Loucy (cell line): ENCODE measurements around the gene ETFB.
"Not testable (repeated sequence)": the region's sequence is repeated elsewhere in the genome, so short reads cannot be mapped to it uniquely, and the experiment has no call there.

Experiments
- H2AFZ ChIP-seq: fragments of 200-600 bp; sonication (generic); 2 replicates; pipeline ENCODE4 v1.6.0; 2016; ENCODE audit warnings: antibody characterized with exemption, mild to moderate bottlenecking, low read length, moderate library complexity
- H3F3A ChIP-seq: fragments of 200-600 bp; 2 replicates; pipeline ENCODE4 v1.6.0; 2016; ENCODE audit warnings: antibody characterized with exemption, low read depth, mild to moderate bottlenecking
- H3K27me3 ChIP-seq: fragments of 200-600 bp; sonication (generic); 2 replicates; pipeline ENCODE4 v1.6.1; 2014; ENCODE audit warnings: low read length, mild to moderate bottlenecking; ENCODE audit not compliant: insufficient read depth, poor library complexity, severe bottlenecking
- H3K36me3 ChIP-seq: fragments of 200-600 bp; sonication (generic); 2 replicates; pipeline ENCODE4 v1.6.1; 2016; ENCODE audit warnings: low read length; ENCODE audit not compliant: insufficient read depth
- H3K4me1 ChIP-seq: fragments of 200-600 bp; sonication (generic); 2 replicates; pipeline ENCODE4 v1.5.1; 2014; ENCODE audit warnings: low read length, mild to moderate bottlenecking; ENCODE audit not compliant: insufficient read depth, poor library complexity, severe bottlenecking
- H3K4me2 ChIP-seq: fragments of 200-600 bp; sonication (generic); 2 replicates; pipeline ENCODE4 v1.6.0; 2014; ENCODE audit warnings: antibody characterized with exemption, low read length, low read depth, mild to moderate bottlenecking; ENCODE audit not compliant: poor library complexity, severe bottlenecking
- H3K4me3 ChIP-seq: fragments of 200-600 bp; sonication (generic); 2 replicates; pipeline ENCODE4 v1.5.1; 2014; ENCODE audit warnings: low read length, mild to moderate bottlenecking, mixed read lengths; ENCODE audit not compliant: poor library complexity, severe bottlenecking
- H3K79me2 ChIP-seq: fragments of 200-600 bp; sonication (generic); 2 replicates; pipeline ENCODE4 v1.6.1; 2014; ENCODE audit warnings: low read length; ENCODE audit not compliant: insufficient read depth
- H3K9ac ChIP-seq: fragments of 200-600 bp; sonication (generic); 2 replicates; pipeline ENCODE4 v1.6.0; 2014; ENCODE audit warnings: mild to moderate bottlenecking, low read depth, low read length, moderate library complexity; ENCODE audit not compliant: poor library complexity, severe bottlenecking
- H3K9me2 ChIP-seq: fragments of 200-600 bp; sonication (generic); replicated peaks from 2 replicates; pipeline ENCODE4 v1.6.1; 2016; ENCODE audit warnings: low read depth, low read length, mixed read lengths
- H3K9me3 ChIP-seq: fragments of 200-600 bp; sonication (generic); 2 replicates; pipeline ENCODE4 v1.6.1; 2014; ENCODE audit warnings: mild to moderate bottlenecking, antibody characterized with exemption, low read length, low read depth; ENCODE audit not compliant: insufficient read depth
- H4K20me1 ChIP-seq: fragments of 200-600 bp; sonication (generic); 2 replicates; pipeline ENCODE4 v1.6.0; 2014; ENCODE audit warnings: antibody characterized with exemption, low read length, mild to moderate bottlenecking; ENCODE audit not compliant: insufficient read depth, poor library complexity, severe bottlenecking
- CTCF ChIP-seq: fragments of 200-600 bp; sonication (generic); conservative IDR thresholded peaks from 2 replicates; pipeline ENCODE4 v1.5.1; 2014; ENCODE audit warnings: mild to moderate bottlenecking, antibody characterized with exemption, low read length
- EZH2phosphoT487 ChIP-seq: fragments of 200-600 bp; IDR thresholded peaks from 2 replicates; pipeline ENCODE4 v1.6.1; 2018; ENCODE audit warnings: antibody characterized with exemption, mild to moderate bottlenecking, moderate library complexity, borderline replicate concordance

ETFB gene

GRCh38 chr19:51407511-51408131 is 41.4 kb upstream of the ETFB start:
- no peak overlapping the region for H3K9ac ChIP-seq
- H3K4me2 ChIP-seq = no peak overlapping the region

GRCh38 chr19:51402117-51402516 is 35.9 kb upstream of the ETFB start:
- no peaks in the 10 kb centered on the region for H3K9me2 ChIP-seq
- H2AFZ ChIP-seq = no peak overlapping the region
- no peaks in the 10 kb centered on the region for H3K79me2 ChIP-seq
- no peak overlapping the region for H3K9ac ChIP-seq
- H4K20me1 ChIP-seq = no peaks in the 10 kb centered on the region
- H3K4me3 ChIP-seq = no peak overlapping the region
- TF ChIP-seq EZH2phosphoT487 (no peak), CTCF (no peak)
- H3K27me3 ChIP-seq = no peaks in the 10 kb centered on the region
- H3F3A ChIP-seq = no peaks in the 10 kb centered on the region
- no peaks in the 10 kb centered on the region for H3K36me3 ChIP-seq
- H3K9me3 ChIP-seq = peaks cover 8% of the 10 kb centered on the region; the same call in 1 of the 2 replicates
- peaks cover 21% of the 10 kb centered on the region for H3K4me1 ChIP-seq
- H3K4me2 ChIP-seq = no peak overlapping the region

More at GRCh38 chr19:51407511-51408131, 41.4 kb upstream of the ETFB start:
- Histone ChIP-seq H3K36me3 (no peaks in the 10 kb centered on the region), H3K9me3 (peaks cover 2% of the 10 kb centered on the region; the same call in 1 of the 2 replicates), H3K4me1 (peaks cover 3% of the 10 kb centered on the region), H3K79me2 (no peaks in the 10 kb centered on the region), H2AFZ (peak overlapping the region; percentile 73), H4K20me1 (no peaks in the 10 kb centered on the region), H3F3A (no peaks in the 10 kb centered on the region), H3K27me3 (no peaks in the 10 kb centered on the region), H3K4me3 (no peak overlapping the region), H3K9me2 (no peaks in the 10 kb centered on the region)
- TF ChIP-seq EZH2phosphoT487 = no peak
- TF ChIP-seq CTCF = peak; percentile 80

- not testable (repeated sequence) for H3K27me3 ChIP-seq, H4K20me1 ChIP-seq, H3K36me3 ChIP-seq, H3F3A ChIP-seq, H2AFZ ChIP-seq, H3K9me3 ChIP-seq, H3K4me3 ChIP-seq, H3K79me2 ChIP-seq, H3K9me2 ChIP-seq
- H3K4me1 ChIP-seq = peaks cover 35% of the 10 kb centered on the region
- H3K4me2 ChIP-seq = peak overlapping the region; percentile 45
- H3K9ac ChIP-seq = peak overlapping the region; percentile 19
Measured at GRCh38 chr19:51399936-51400335, 33.7 kb upstream of the ETFB start.

- no peak overlapping the region for H3K9ac ChIP-seq
- no peak overlapping the region for H3K4me3 ChIP-seq
- no peak for TF ChIP-seq EZH2phosphoT487
- no peak for TF ChIP-seq CTCF
- peaks cover 35% of the 10 kb centered on the region for H3K4me1 ChIP-seq
- 0 out of 2 replicates have a peak, but pooled peaks cover 4% of the 10 kb centered on the region for H3F3A ChIP-seq
- peaks cover 8% of the 10 kb centered on the region; the same call in 1 of the 2 replicates for H3K9me3 ChIP-seq
- peaks cover 12% of the 10 kb centered on the region for H3K79me2 ChIP-seq
- H3K9me2 ChIP-seq = no peaks in the 10 kb centered on the region
- no peaks in the 10 kb centered on the region for H4K20me1 ChIP-seq
- H3K27me3 ChIP-seq = no peaks in the 10 kb centered on the region
- H3K36me3 ChIP-seq = no peaks in the 10 kb centered on the region
- no peak overlapping the region for H3K4me2 ChIP-seq
- H2AFZ ChIP-seq = no peak overlapping the region
Measured at GRCh38 chr19:51399231-51399630, 33.0 kb upstream of the ETFB start.
